ENCODE measurements around the gene NTM.
"Not testable (repeated sequence)": the region's sequence is repeated elsewhere in the genome, so short reads cannot be mapped to it uniquely, and the experiment has no call there.

NTM gene

DNA sequence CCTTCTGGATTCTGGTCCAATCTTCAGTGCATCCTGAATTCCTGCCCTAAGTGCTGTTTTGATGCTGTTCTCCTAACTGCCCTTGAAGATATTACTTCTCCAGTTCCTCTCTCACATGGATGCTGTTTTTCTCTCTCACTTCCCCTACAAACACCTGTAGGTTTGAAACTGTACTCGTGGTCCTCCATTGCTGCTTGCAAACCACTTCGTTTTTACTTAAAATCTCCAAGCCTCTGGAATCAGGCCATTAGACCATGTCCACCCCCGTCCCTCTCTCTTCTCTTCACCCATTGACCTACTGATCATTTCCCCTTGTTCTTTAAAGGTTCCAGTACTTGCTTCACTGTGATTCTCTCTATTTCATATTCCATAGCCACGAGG, 988.1 kb downstream of the NTM start:
- TF ChIP-seq CTCF (conservative IDR thresholded peaks at IDR 0.05), result no peak
- TF ChIP-seq ZFX (IDR thresholded peaks at IDR 0.05), result no peak
- no peak overlapping the region for H3K27ac ChIP-seq

- H3K27ac ChIP-seq, result no peak overlapping the region
- TF ChIP-seq CTCF (conservative IDR thresholded peaks at IDR 0.05), result no peak
- no peak for TF ChIP-seq ZFX (IDR thresholded peaks at IDR 0.05)
These were observed 990.7 kb downstream of the NTM start for GRCh38 chr11:132361011-132361550.

DNA sequence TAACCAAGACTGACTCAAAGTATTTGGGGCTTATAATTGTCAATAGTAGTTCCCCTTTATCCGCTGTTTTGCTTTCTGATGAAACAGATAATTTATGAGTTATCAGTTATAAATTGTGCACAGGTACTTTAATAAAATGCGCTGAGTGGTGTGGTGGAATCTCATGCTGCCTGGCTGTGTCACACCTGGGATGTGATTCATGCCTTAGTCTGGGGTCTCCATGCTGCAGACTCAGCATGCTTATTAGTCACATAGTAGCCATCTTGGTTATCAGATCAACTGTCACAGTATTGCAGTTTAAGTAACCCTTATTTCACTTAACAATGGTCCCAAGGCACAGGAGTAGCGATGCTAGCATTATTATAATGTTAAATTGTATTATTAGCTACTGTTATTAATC, 995.2 kb downstream of the NTM start:
- no peak overlapping the region for H3K27ac ChIP-seq
- no peak for TF ChIP-seq ZFX (IDR thresholded peaks at IDR 0.05)
- no peak for TF ChIP-seq CTCF (conservative IDR thresholded peaks at IDR 0.05)

- TF ChIP-seq CTCF (conservative IDR thresholded peaks at IDR 0.05) (no peak), ZFX (IDR thresholded peaks at IDR 0.05) (no peak)
- no peak overlapping the region for H3K27ac ChIP-seq
These were observed 996.9 kb downstream of the NTM start for GRCh38 chr11:132367293-132367692.

DNA sequence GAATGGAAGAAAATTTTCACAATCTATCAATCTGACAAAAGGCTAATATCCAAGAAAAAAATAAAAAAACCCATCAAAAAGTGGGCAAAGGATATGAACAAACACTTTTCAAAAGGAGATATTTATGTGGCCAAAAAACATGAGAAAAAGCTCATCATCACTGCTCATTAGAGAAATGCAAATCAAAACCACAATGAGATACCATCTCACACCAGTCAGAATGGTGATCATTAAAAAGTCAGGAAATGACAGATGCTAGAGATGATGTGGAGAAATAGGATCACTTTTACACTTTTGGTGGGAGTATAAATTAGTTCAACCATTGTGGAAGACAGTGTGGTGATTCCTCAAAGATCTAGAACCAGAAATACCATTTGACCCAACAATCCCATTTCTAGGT, 999.7 kb downstream of the NTM start:
- not testable (repeated sequence) for H3K27ac ChIP-seq

GRCh38 chr11:132373405-132374143, 1003.2 kb downstream of the NTM start:
- TF ChIP-seq ZFX (IDR thresholded peaks at IDR 0.05) (no peak), CTCF (conservative IDR thresholded peaks at IDR 0.05) (no peak)
- no peak overlapping the region for H3K27ac ChIP-seq

DNA sequence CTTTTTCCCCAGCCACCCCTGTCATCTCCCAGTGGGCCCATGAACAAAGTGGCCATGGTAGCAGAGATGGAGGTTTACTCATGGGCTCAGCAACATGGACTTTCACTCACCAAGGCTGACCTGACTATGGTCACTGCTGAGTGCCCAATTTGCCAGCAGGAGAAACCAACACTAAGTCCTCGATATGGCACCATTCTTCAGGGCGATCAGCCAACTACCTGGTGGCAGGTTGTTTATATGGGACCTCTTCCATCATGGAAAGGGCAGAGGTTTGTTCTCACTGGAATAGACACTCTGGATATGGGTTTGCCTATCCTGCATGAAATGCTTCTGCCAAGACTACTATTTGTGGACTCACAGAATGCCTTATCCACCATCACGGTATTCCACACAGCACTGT, 1009.1 kb downstream of the NTM start:
- TF ChIP-seq CTCF (conservative IDR thresholded peaks at IDR 0.05) (no peak), ZFX (IDR thresholded peaks at IDR 0.05) (no peak)

More for the DNA sequence above, 1009.1 kb downstream of the NTM start:
- H3K27ac ChIP-seq, result no peak overlapping the region

Measured in C4-2B (cell line).